CD4-positive, alpha-beta memory T cell (primary cell): Measurements from ENCODE around the gene KLK1. TPM values are rescaled to one million over a fixed set of nuclear protein-coding genes. Genes with fewer than 3 reads are reported as not detected.

Source experiments
- CTCF ChIA-PET: fragments of 350-600 bp; sonication (Branson Sonifier 250); formaldehyde crosslinking; loops from one replicate; lab custom pipeline; 2021; ENCODE audit warnings: inconsistent platforms; ENCODE audit not compliant: partially characterized antibody; lab: Charles Lee
- POLR2A ChIA-PET: fragments of 350-600 bp; sonication (Branson Sonifier 250); formaldehyde crosslinking; loops from one replicate; lab custom pipeline; 2021; ENCODE audit not compliant: partially characterized antibody; lab: Charles Lee
- DNase-seq, 5 donors: peaks; one replicate each; pipeline versions ENCODE4 v3.0.0 to v3.0.0-alpha.2; 2020 to 2022; ENCODE audit warnings: mixed read lengths in 1 of 5
- H3K27ac ChIP-seq: one replicate; pipeline ENCODE4 v1.7.0; 2013; ENCODE audit warnings: low read depth, low read length
- H3K27me3 ChIP-seq: 2 replicates; pipeline ENCODE4 v1.7.0; 2013; ENCODE audit warnings: mild to moderate bottlenecking, low read length, moderate library complexity; ENCODE audit not compliant: insufficient read depth
- H3K36me3 ChIP-seq: 2 replicates; pipeline ENCODE4 v1.7.0; 2013; ENCODE audit warnings: mild to moderate bottlenecking, low read length, moderate library complexity; ENCODE audit not compliant: insufficient read depth
- H3K4me1 ChIP-seq: 2 replicates; pipeline ENCODE4 v1.7.0; 2013; ENCODE audit warnings: mild to moderate bottlenecking, low read length, moderate library complexity; ENCODE audit not compliant: insufficient read depth
- H3K4me3 ChIP-seq, 2 donors: one replicate each; pipeline ENCODE4 v1.7.0; 2013; ENCODE audit warnings: low read length in 2 of 2, mild to moderate bottlenecking in 1 of 2
- H3K9me3 ChIP-seq, 2 donors: one replicate each; pipeline ENCODE4 v1.7.0; 2013; ENCODE audit warnings: low read length in 2 of 2, control low read depth in 1 of 2; ENCODE audit not compliant: control insufficient read depth in 1 of 2
- H3K27ac Mint-ChIP-seq, 7 donors: one replicate each; pipeline ENCODE4 v1.8.0; 2020 to 2021; ENCODE audit warnings: mixed read lengths in 7 of 7, mild to moderate bottlenecking in 6 of 7, inconsistent platforms in 3 of 7, moderate library complexity in 3 of 7
- H3K27me3 Mint-ChIP-seq, 2 donors: one replicate each; pipeline ENCODE4 v1.8.0; 2020 to 2021; ENCODE audit warnings: mixed read lengths in 2 of 2
- H3K36me3 Mint-ChIP-seq, 2 donors: one replicate each; pipeline ENCODE4 v1.8.0; 2020 to 2021; ENCODE audit warnings: mixed read lengths in 2 of 2, inconsistent platforms in 1 of 2, mild to moderate bottlenecking in 1 of 2
- H3K4me1 Mint-ChIP-seq, 4 donors: one replicate each; pipeline ENCODE4 v1.8.0; 2020 to 2021; ENCODE audit warnings: mixed read lengths in 4 of 4, mild to moderate bottlenecking in 1 of 4
- H3K4me3 Mint-ChIP-seq, 8 donors: one replicate each; pipeline ENCODE4 v1.8.0; 2020 to 2021; ENCODE audit warnings: mixed read lengths in 8 of 8, mild to moderate bottlenecking in 7 of 8, moderate library complexity in 6 of 8, inconsistent platforms in 3 of 8
- H3K9me3 Mint-ChIP-seq, 8 donors: one replicate each; pipeline ENCODE4 v1.8.0; 2020 to 2021; ENCODE audit warnings: mixed read lengths in 8 of 8, mild to moderate bottlenecking in 5 of 8, inconsistent platforms in 3 of 8, moderate library complexity in 1 of 8
- intact Hi-C: fragments of 100-400 bp; cut with micrococcal nuclease; formaldehyde crosslinking; loops from one replicate; pipeline ENCODE4 v1.15.1; 2023
- polyA plus RNA-seq, 2 donors: library from polyadenylated mRNA; unstranded; fragments of 300-500 nt; fragmentation: Illumina TruSeq; gene quantifications; one replicate each; pipeline ENCODE4 v1.2.3, GENCODE V29; 2021
- total RNA-seq, 2 experiments: library from RNA; stranded (reverse); gene quantifications; one replicate each; pipeline ENCODE4 v1.2.3, GENCODE V29; 2021

The KLK1 gene
- total and polyA plus RNA-seq, 4 experiments from 2014 or later, result not detected

- no peak for DNase-seq
- Histone ChIP-seq H3K27ac (no peak overlapping the region), H3K4me3 (no peak overlapping the region), H3K9me3 (no peaks in the 10 kb centered on the region), H3K27me3 (no peaks in the 10 kb centered on the region), H3K4me1 (peaks cover 27% of the 10 kb centered on the region), H3K36me3 (peaks cover 23% of the 10 kb centered on the region)
- Mint-ChIP-seq H3K36me3 (peaks cover 10 to 42% of the 10 kb centered on the region in 2 donors), H3K9me3 (peaks cover 0 to 3% (median 0%) of the 10 kb centered on the region in 8 donors), H3K4me3 (no peak overlapping the region), H3K4me1 (peaks cover 24 to 49% (median 37%) of the 10 kb centered on the region in 4 donors), H3K27me3 (no peaks in the 10 kb centered on the region), H3K27ac (peak overlapping the region in 3 of 7 donors; percentile 3 to 68 (median 27))
- POLR2A ChIA-PET, result no interaction called here
- intact Hi-C loops, result loop anchor here (10.0 kb wide), 1 partner anchor 776 kb away; the partner anchor contains the start of genes VRK3 and ZNF473
- CTCF ChIA-PET, result no interaction called here
These were observed 22.5 kb downstream of the KLK1 start for GRCh38 chr19:50801107-50801506.

GRCh38 chr19:50799547-50799851 lies 24.1 kb downstream of the KLK1 start:
- Mint-ChIP-seq H3K4me3 (no peak overlapping the region), H3K27me3 (no peaks in the 10 kb centered on the region), H3K36me3 (peaks cover 10 to 39% of the 10 kb centered on the region in 2 donors), H3K4me1 (peaks cover 21 to 33% (median 27%) of the 10 kb centered on the region in 4 donors), H3K9me3 (peaks cover 0 to 2% (median 0%) of the 10 kb centered on the region in 8 donors), H3K27ac (no peak overlapping the region)
- DNase-seq, result no peak
- Histone ChIP-seq H3K4me1 (peaks cover 20% of the 10 kb centered on the region), H3K27me3 (no peaks in the 10 kb centered on the region), H3K36me3 (peaks cover 23% of the 10 kb centered on the region), H3K4me3 (no peak overlapping the region), H3K27ac (no peak overlapping the region), H3K9me3 (no peaks in the 10 kb centered on the region)
- intact Hi-C loops, result no loop called here
- ChIA-PET CTCF (no interaction called here), POLR2A (no interaction called here)

GRCh38 chr19:50798659-50799546 lies 24.7 kb downstream of the KLK1 start:
- Mint-ChIP-seq H3K9me3 (no peaks in the 10 kb centered on the region), H3K27ac (no peak overlapping the region), H3K4me1 (peaks cover 20 to 32% (median 28%) of the 10 kb centered on the region in 4 donors), H3K36me3 (peaks cover 10 to 38% of the 10 kb centered on the region in 2 donors), H3K4me3 (no peak overlapping the region), H3K27me3 (no peaks in the 10 kb centered on the region)
- no peak overlapping the region for H3K4me3 ChIP-seq
- ChIA-PET POLR2A (no interaction called here), CTCF (no interaction called here)
- intact Hi-C loops, result no loop called here
- H3K4me1 ChIP-seq, result peaks cover 25% of the 10 kb centered on the region
- DNase-seq, result no peak
- H3K9me3 ChIP-seq, result no peaks in the 10 kb centered on the region
- peaks cover 23% of the 10 kb centered on the region for H3K36me3 ChIP-seq
- no peak overlapping the region for H3K27ac ChIP-seq
- H3K27me3 ChIP-seq, result no peaks in the 10 kb centered on the region

GRCh38 chr19:50797781-50798658 lies 25.6 kb downstream of the KLK1 start:
- ChIA-PET CTCF (no interaction called here), POLR2A (no interaction called here)
- Mint-ChIP-seq H3K27ac (no peak overlapping the region), H3K36me3 (peaks cover 10 to 31% of the 10 kb centered on the region in 2 donors), H3K9me3 (no peaks in the 10 kb centered on the region), H3K27me3 (no peaks in the 10 kb centered on the region), H3K4me3 (peak overlapping the region in 1 of 8 donors; percentile 36), H3K4me1 (peaks cover 14 to 23% (median 21%) of the 10 kb centered on the region in 4 donors)
- H3K36me3 ChIP-seq, result peaks cover 23% of the 10 kb centered on the region
- H3K27me3 ChIP-seq, result no peaks in the 10 kb centered on the region
- H3K4me3 ChIP-seq, result no peak overlapping the region
- no peak overlapping the region for H3K27ac ChIP-seq
- H3K4me1 ChIP-seq, result peaks cover 16% of the 10 kb centered on the region
- H3K9me3 ChIP-seq, result no peaks in the 10 kb centered on the region
- intact Hi-C loops, result no loop called here
- DNase-seq, result no peak

GRCh38 chr19:50797429-50797780 lies 26.2 kb downstream of the KLK1 start:
- H3K27ac Mint-ChIP-seq, result no peak overlapping the region
- POLR2A ChIA-PET, result no interaction called here
- H3K4me3 Mint-ChIP-seq, result no peak overlapping the region
- no peaks in the 10 kb centered on the region for H3K9me3 ChIP-seq
- H3K4me3 ChIP-seq, result no peak overlapping the region
- intact Hi-C loops, result no loop called here
- no peak for DNase-seq
- peaks cover 10 to 28% of the 10 kb centered on the region in 2 donors for H3K36me3 Mint-ChIP-seq
- peaks cover 23% of the 10 kb centered on the region for H3K36me3 ChIP-seq
- CTCF ChIA-PET, result interaction anchor here (1.9 kb wide), 1 partner anchor 13 kb away, joined by 4 read pairs; no protein-coding TSS in a partner anchor
- H3K9me3 Mint-ChIP-seq, result no peaks in the 10 kb centered on the region
- no peak overlapping the region for H3K27ac ChIP-seq
- no peaks in the 10 kb centered on the region for H3K27me3 Mint-ChIP-seq
- H3K27me3 ChIP-seq, result no peaks in the 10 kb centered on the region
- peaks cover 10 to 17% (median 16%) of the 10 kb centered on the region in 4 donors for H3K4me1 Mint-ChIP-seq
- peaks cover 10% of the 10 kb centered on the region for H3K4me1 ChIP-seq

GRCh38 chr19:50796634-50797428 lies 26.8 kb downstream of the KLK1 start:
- peaks cover 5% of the 10 kb centered on the region for H3K4me1 ChIP-seq
- ChIA-PET CTCF (interaction anchor here (1.9 kb wide), 1 partner anchor 12 kb away, joined by 4 read pairs; no protein-coding TSS in a partner anchor), POLR2A (interaction anchor here (3.0 kb wide), 1 partner anchor 7 kb away, joined by 14 read pairs; no protein-coding TSS in a partner anchor)
- H3K4me3 ChIP-seq, result no peak overlapping the region
- Mint-ChIP-seq H3K27me3 (no peaks in the 10 kb centered on the region), H3K27ac (no peak overlapping the region), H3K9me3 (no peaks in the 10 kb centered on the region), H3K4me1 (peaks cover 8 to 14% (median 12%) of the 10 kb centered on the region in 4 donors), H3K36me3 (peaks cover 10 to 25% of the 10 kb centered on the region in 2 donors), H3K4me3 (peak overlapping the region in 1 of 8 donors; percentile 59)
- no peaks in the 10 kb centered on the region for H3K27me3 ChIP-seq
- no peak for DNase-seq
- H3K9me3 ChIP-seq, result no peaks in the 10 kb centered on the region
- H3K27ac ChIP-seq, result no peak overlapping the region
- intact Hi-C loops, result no loop called here
- peaks cover 23% of the 10 kb centered on the region for H3K36me3 ChIP-seq
